ENCODE results near the gene CHRNE.

The CHRNE gene

DNA sequence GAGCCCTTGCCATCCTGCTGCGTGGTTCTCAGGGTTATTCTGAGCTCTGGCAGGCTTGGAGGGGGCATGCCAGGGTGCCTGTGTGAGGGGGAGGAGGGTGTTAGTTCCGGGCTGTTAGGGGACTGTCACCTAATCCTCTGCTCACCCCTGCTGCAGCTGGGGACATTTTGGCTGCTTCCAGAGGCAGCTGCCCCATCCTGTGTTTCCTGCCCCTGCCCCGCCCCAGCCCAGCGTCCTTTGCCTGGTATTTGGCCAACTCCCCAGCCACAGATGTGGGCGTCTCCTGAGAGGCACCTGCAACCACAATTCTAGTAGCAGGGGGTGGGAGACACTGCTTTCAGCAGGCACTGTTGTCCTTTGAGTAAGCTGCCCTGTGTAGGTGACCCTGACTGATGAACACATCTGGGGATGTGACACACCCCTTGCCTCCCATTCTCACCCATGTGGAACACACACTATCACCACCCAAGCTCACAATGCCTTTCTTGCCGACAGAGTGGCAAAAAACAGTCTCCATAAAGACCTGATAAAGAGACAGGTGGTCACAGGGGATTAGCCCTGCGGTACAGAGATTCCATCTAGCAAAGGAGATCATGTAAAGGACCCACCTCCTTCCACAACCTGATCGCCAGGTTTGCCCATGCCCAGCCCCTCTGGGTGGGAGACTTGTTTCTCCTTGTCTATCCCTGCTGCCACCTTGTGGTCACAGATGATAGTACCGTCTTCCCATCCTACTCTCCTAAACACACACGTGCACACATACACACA, at the start of gene CHRNE:
TSS of gene CHRNE (minus strand) at position 48 of the 768 bp plus-strand sequence. CDS start at position 13, 35 bp downstream.
- H3K9me3 ChIP-seq (ENCODE audit: control insufficient read depth, insufficient read depth, low read length) = no peaks in the 10 kb centered on the region
- no peaks in the 10 kb centered on the region for H3K36me3 ChIP-seq (ENCODE audit: insufficient read depth, low read length)
- peaks cover 10% of the 10 kb centered on the region; the same call in 1 of the 2 replicates for H3K4me1 ChIP-seq (ENCODE audit: insufficient read depth, low read length)
- H3K9ac ChIP-seq (ENCODE audit: low read depth, low read length) = peak within 1 kb of the TSS; percentile 66; the same call in 1 of the 2 replicates

DNA sequence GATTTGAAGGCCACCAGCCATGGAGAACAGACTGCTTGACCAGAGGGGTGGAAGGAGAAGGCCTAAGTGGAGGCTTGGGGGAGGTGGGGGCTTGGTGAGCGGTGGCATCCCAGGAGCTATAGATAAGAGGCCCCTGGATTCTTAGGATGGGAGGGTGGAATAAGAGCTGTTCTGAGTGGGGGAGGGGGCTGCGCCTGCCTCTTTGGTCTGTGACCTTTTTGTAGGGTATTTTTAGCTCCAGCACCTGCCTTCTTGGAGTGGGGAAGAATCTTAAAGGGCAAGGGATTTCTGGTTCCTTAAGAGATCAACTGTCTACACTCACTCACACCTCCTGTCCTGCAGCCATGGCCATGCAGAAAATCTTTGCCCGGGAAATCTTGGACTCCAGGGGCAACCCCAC, 48.6 kb upstream of the CHRNE start:
- Histone ChIP-seq H3K9me3 (ENCODE audit: control insufficient read depth, insufficient read depth, low read length) (no peaks in the 10 kb centered on the region), H3K4me1 (ENCODE audit: insufficient read depth, low read length) (peaks cover 5% of the 10 kb centered on the region; the same call in 1 of the 2 replicates), H3K36me3 (ENCODE audit: insufficient read depth, low read length) (peaks cover 3% of the 10 kb centered on the region), H3K9ac (ENCODE audit: low read depth, low read length) (peak overlapping the region; percentile 81; the same call in 1 of the 2 replicates)

GRCh38 chr17:4950746-4951204, 47.9 kb upstream of the CHRNE start, which contains the start of gene ENO3:
Gene ENO3, plus strand, starts transcription at chr17:4951119. Its CDS starts 711 bp downstream, at chr17:4951830.
- H3K9me3 ChIP-seq (ENCODE audit: control insufficient read depth, insufficient read depth, low read length) = no peaks in the 10 kb centered on the region
- peak within 1 kb of the TSS; percentile 81 for H3K9ac ChIP-seq (ENCODE audit: low read depth, low read length)
- H3K4me1 ChIP-seq (ENCODE audit: insufficient read depth, low read length) = peaks cover 11% of the 10 kb centered on the region
- peaks cover 9% of the 10 kb centered on the region for H3K36me3 ChIP-seq (ENCODE audit: insufficient read depth, low read length)

DNA sequence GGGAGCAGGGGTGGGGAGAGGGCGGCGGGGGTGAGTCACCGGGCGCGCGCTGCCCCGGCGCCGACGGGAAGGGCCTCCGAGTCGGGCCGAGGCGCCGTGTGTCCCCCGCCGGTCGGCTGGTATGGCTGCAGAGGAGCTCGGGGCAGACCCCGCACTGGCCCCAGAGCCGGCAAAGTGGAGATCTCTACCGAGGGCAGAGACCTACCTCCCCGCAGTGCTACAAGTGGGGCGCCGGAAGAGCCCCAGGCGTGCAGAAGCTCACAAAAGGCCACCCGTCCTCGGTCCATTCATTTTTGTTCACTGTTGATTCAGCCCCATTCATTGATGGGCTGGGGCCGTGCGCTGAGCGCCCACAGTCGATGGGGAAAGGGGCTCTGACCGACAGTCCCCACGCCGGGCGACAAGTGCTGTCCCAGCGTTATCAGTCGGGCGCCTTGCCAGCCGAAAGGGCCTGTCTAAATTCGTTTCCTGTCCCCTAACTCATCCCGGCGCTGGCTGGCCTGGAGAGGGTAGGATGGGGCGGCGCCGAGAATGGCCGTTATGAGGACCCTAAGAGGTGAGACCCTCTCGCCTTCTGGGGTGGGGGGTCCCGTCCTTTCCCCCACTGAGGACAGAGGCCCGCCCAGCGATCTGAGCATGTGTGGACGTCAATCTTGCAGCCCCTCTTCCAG, 47.3 kb upstream of the CHRNE start:
- peaks cover 16% of the 10 kb centered on the region for H3K4me1 ChIP-seq (ENCODE audit: insufficient read depth, low read length)
- H3K9ac ChIP-seq (ENCODE audit: low read depth, low read length) = peak overlapping the region; percentile 81

GRCh38 chr17:4949321-4950074, 46.6 kb upstream of the CHRNE start:
- H3K9ac ChIP-seq (ENCODE audit: low read depth, low read length) = peak overlapping the region; percentile 76
- no peaks in the 10 kb centered on the region for H3K9me3 ChIP-seq (ENCODE audit: control insufficient read depth, insufficient read depth, low read length)
- peaks cover 22% of the 10 kb centered on the region for H3K4me1 ChIP-seq (ENCODE audit: insufficient read depth, low read length)
- peaks cover 9% of the 10 kb centered on the region for H3K36me3 ChIP-seq (ENCODE audit: insufficient read depth, low read length)

More for the DNA sequence above, 47.3 kb upstream of the CHRNE start:
- Histone ChIP-seq H3K36me3 (ENCODE audit: insufficient read depth, low read length) (peaks cover 9% of the 10 kb centered on the region), H3K9me3 (ENCODE audit: control insufficient read depth, insufficient read depth, low read length) (no peaks in the 10 kb centered on the region)

- Histone ChIP-seq H3K9ac (ENCODE audit: low read depth, low read length) (peak overlapping the region; percentile 76), H3K9me3 (ENCODE audit: control insufficient read depth, insufficient read depth, low read length) (no peaks in the 10 kb centered on the region), H3K4me1 (ENCODE audit: insufficient read depth, low read length) (peaks cover 25% of the 10 kb centered on the region), H3K36me3 (ENCODE audit: insufficient read depth, low read length) (peaks cover 9% of the 10 kb centered on the region)
These were observed 46.0 kb upstream of the CHRNE start for GRCh38 chr17:4948931-4949320.

DNA sequence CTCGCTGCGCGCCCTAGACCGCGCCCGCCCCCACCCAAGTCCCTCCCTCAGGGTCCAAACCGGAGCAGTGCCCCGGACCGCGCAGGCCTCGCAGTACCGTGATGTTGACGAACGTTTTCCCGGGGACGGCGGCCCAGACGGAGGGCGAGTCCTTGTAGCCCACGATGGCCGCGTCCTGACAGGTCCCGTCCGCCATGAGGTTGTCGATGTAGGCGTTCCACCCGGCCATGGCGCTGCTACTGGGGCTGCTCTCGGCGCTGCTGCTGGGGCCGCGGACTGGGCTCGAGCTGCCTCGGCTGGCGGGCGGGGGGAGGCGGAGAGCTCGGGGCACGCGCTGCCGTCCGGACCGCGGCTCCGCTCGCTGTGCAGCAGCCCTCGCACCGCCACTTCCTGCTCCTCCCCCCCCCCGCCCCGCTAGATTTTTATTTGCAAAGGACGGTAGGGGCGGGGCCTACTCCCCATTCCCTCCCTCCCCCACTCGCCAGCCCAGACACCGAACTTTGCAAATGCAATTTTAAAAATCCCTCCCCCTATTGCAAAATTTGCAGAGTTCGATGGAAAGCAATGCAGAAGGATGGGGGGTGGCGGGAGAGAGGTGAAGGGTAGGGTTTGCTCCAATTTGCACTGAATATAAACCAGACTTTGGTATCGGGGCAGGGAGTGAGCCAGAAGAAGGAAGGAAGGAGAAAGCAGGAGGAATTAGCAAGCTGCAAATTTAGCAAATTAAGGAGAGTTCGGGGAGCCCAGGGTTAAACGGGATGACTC, 45.5 kb upstream of the CHRNE start, which contains the start of gene PFN1:
TSS of gene PFN1 (minus strand) at position 365 of the 765 bp plus-strand sequence. CDS start at position 229, 136 bp downstream.
- peaks cover 25% of the 10 kb centered on the region for H3K4me1 ChIP-seq (ENCODE audit: insufficient read depth, low read length)
- H3K36me3 ChIP-seq (ENCODE audit: insufficient read depth, low read length) = peaks cover 9% of the 10 kb centered on the region
- no peaks in the 10 kb centered on the region for H3K9me3 ChIP-seq (ENCODE audit: control insufficient read depth, insufficient read depth, low read length)
- peak within 1 kb of the TSS; percentile 76 for H3K9ac ChIP-seq (ENCODE audit: low read depth, low read length)

DNA sequence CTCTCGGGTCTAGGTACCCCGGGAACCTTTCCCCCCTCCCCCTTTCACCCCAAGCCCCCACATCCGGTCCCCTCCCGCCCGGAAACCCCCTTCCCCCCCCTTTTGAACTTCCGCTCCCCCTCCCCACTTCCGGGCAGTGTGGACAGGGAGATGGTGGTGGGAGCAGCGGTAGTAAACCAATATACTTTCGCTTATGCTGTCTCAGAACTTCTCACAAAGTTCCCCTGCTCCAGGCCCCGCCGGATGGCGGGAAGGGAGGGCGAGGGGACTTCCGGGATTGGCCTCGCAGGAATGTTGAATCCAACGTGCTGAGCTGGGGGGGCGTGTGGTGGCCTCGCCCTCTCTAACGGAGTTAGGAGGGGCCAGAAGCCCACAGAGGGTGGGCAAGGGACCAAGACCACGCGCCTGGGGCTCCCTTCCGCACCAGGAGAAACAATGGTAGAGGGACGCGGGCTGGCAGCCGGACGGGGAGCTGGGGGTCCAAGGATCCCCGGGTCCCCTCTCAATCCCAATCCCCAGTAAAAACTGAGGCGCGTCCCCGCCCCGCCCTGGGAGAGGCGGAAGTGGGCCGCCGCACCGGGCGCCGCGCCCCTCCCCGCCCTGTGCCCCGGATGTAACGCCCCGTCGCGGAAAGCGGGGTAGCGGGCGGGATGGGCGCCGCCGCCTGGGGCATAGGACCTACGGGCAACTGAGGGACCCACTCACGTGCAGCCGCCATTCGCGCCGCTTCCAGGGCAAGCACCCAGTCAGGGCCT, 44.7 kb upstream of the CHRNE start:
- H3K36me3 ChIP-seq (ENCODE audit: insufficient read depth, low read length) = peaks cover 9% of the 10 kb centered on the region
- H3K4me1 ChIP-seq (ENCODE audit: insufficient read depth, low read length) = peaks cover 25% of the 10 kb centered on the region
- H3K9ac ChIP-seq (ENCODE audit: low read depth, low read length) = peak overlapping the region; percentile 76
- no peaks in the 10 kb centered on the region for H3K9me3 ChIP-seq (ENCODE audit: control insufficient read depth, insufficient read depth, low read length)

- Histone ChIP-seq H3K36me3 (ENCODE audit: insufficient read depth, low read length) (peaks cover 9% of the 10 kb centered on the region), H3K9me3 (ENCODE audit: control insufficient read depth, insufficient read depth, low read length) (no peaks in the 10 kb centered on the region), H3K4me1 (ENCODE audit: insufficient read depth, low read length) (peaks cover 25% of the 10 kb centered on the region), H3K9ac (ENCODE audit: low read depth, low read length) (peak overlapping the region; percentile 76)
These were observed 44.1 kb upstream of the CHRNE start for GRCh38 chr17:4947010-4947410.

DNA sequence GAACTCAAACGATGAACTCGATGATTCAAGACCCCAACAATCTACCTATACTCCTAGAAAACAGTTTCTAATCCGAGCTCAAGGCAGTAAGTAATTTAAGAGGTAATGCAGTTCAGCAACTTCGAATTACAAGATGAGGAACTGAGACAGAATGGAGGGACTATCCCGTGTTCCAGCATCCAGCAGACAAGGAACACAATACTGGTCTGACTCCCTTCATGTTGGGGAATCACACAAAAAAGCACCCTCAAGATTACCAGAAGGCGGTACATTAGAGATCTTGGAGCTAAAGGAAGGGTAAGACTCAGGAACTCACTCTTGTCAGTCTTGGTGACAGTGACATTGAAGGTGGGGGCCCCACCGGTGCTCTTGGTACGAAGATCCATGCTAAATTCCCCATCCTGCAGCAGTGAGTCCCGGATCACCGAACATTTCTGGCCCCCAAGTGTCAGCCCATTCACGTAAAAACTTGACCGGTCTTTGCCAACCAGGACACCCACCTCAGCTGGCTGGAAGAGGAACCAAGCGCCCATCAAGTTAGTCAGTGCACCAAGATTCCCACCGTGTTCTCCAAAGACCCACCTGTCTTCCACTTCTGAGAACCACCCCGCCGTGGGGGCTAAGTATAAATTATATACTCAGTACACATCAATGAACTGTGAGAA, 43.5 kb upstream of the CHRNE start:
- peaks cover 9% of the 10 kb centered on the region for H3K36me3 ChIP-seq (ENCODE audit: insufficient read depth, low read length)
- H3K4me1 ChIP-seq (ENCODE audit: insufficient read depth, low read length) = peaks cover 20% of the 10 kb centered on the region
- H3K9ac ChIP-seq (ENCODE audit: low read depth, low read length) = peak overlapping the region; percentile 76
- no peaks in the 10 kb centered on the region for H3K9me3 ChIP-seq (ENCODE audit: control insufficient read depth, insufficient read depth, low read length)

- H3K9ac ChIP-seq (ENCODE audit: low read depth, low read length) = 0 out of 2 replicates have a peak overlapping the region, but pooled peaks have one; percentile 76
- H3K4me1 ChIP-seq (ENCODE audit: insufficient read depth, low read length) = peaks cover 20% of the 10 kb centered on the region
- no peaks in the 10 kb centered on the region for H3K9me3 ChIP-seq (ENCODE audit: control insufficient read depth, insufficient read depth, low read length)
- peaks cover 9% of the 10 kb centered on the region for H3K36me3 ChIP-seq (ENCODE audit: insufficient read depth, low read length)
These were observed 43.0 kb upstream of the CHRNE start for GRCh38 chr17:4945944-4946280.

DNA sequence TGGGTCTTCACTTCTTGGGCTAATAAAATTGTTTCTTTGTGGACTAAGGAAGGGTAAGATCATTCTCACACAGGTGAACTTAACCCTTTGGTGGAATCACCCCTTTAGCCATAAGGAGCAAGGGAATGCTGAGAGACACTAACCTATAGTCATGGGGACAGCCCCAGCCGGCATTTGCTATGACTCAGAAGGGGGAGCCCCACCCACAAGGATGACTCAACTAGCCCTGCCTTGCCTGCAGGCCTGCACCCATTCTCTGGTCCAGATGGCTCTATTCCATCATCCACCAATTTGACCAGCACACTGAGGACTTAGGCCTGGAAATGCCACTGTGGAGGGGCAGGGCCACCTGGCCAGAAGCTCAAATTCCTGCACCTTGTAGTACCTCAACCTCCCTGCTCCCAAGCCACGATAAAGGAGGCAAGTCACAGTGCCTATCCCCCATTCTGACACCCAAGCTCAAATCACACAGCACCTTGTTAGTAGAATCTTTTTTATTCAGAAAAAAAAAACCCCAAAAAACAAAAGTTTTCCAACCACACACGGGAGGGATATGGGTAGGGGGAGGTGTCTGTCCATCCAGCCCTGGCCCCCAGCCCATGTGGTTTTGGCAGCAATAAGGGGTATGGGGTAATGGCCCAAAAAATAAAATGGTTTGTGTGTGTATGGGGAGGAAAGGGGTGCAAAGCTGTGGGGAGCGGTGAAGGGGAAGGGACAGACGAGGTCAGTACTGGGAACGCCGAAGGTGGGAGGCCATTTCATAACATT, 42.5 kb upstream of the CHRNE start:
- H3K36me3 ChIP-seq (ENCODE audit: insufficient read depth, low read length) = peaks cover 9% of the 10 kb centered on the region
- no peaks in the 10 kb centered on the region for H3K9me3 ChIP-seq (ENCODE audit: control insufficient read depth, insufficient read depth, low read length)
- H3K4me1 ChIP-seq (ENCODE audit: insufficient read depth, low read length) = peaks cover 20% of the 10 kb centered on the region
- H3K9ac ChIP-seq (ENCODE audit: low read depth, low read length) = no peak overlapping the region

Measured in ES-I3 (cell line).